ENCODE results near the gene CDA. TPM values are rescaled to one million over a fixed set of nuclear protein-coding genes. Genes with fewer than 3 reads are reported as not detected.

The CDA gene
- total RNA-seq, 1 experiment from 2014 or later = 6.5 TPM

DNA sequence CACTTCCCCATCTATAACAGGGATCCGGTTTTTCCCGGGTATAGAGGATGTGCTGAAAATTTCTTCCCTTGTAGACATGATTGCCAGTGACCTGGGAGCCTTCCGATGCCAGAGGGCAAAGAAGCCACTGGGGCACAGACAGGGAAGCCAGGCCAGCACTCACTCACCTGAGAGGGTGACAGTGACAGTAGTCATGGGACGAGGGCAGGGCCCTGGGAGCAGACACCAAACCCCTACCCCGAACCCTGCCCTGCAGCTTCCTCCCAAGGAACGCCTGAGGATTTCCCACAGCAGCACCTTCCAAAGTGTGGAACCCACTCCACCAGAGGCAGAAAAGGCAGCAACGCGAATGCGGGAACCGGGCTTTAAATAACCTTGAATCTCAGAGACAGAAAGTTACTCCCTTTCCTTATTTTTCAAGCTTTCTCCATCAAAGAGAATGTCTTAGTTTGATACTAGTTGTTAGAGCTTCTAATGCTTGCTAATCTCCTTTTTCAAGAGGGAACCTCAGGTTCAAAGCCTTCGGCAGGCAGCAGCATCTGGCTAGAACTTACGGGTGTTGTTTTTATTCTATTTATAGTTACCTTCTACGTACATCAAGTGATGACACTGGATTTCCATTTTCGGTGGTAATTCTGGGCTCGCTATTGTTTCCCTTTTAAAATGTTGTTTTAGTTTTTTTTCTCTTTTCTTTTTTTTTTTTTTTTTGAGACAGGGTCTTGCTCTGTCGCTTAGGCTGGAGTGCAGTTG is 69.4 kb downstream of the CDA start:
- H3K9ac ChIP-seq (ENCODE audit: extremely low read depth, insufficient read length, low read length) = no peak overlapping the region
- H3K9me3 ChIP-seq (ENCODE audit: control insufficient read depth, low read depth, low read length) = no peaks in the 10 kb centered on the region
- TF ChIP-seq, protein P1, sequence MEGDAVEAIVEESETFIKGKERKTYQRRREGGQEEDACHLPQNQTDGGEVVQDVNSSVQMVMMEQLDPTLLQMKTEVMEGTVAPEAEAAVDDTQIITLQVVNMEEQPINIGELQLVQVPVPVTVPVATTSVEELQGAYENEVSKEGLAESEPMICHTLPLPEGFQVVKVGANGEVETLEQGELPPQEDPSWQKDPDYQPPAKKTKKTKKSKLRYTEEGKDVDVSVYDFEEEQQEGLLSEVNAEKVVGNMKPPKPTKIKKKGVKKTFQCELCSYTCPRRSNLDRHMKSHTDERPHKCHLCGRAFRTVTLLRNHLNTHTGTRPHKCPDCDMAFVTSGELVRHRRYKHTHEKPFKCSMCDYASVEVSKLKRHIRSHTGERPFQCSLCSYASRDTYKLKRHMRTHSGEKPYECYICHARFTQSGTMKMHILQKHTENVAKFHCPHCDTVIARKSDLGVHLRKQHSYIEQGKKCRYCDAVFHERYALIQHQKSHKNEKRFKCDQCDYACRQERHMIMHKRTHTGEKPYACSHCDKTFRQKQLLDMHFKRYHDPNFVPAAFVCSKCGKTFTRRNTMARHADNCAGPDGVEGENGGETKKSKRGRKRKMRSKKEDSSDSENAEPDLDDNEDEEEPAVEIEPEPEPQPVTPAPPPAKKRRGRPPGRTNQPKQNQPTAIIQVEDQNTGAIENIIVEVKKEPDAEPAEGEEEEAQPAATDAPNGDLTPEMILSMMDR (conservative IDR thresholded peaks at IDR 0.05) = no peak
- H3T11ph ChIP-seq (ENCODE audit: low read length) = no peak overlapping the region
- no peak overlapping the region for H2BK20ac ChIP-seq (ENCODE audit: low read depth, low read length, poor library complexity, severe bottlenecking)
- H3K27me3 ChIP-seq (ENCODE audit: insufficient read depth, low read length) = no peaks in the 10 kb centered on the region
- Mint-ChIP-seq H3K9me3 (no peaks in the 10 kb centered on the region), H3K36me3 (ENCODE audit: insufficient read depth in 1 of 3, low read depth in 3 of 3) (peaks cover 30 to 56% (median 56%) of the 10 kb centered on the region in 3 experiments), H3K4me1 (peaks cover 24% of the 10 kb centered on the region in 2 experiments), H3K4me3 (0 out of 5 replicates have a peak overlapping the region, but pooled peaks of 1 of the 2 experiments have one; percentile 8), H3K27ac (no peak overlapping the region), H3K27me3 (ENCODE audit: low read depth) (no peaks in the 10 kb centered on the region)
- H3K23ac ChIP-seq (ENCODE audit: insufficient read length, low read depth, low read length) = no peak overlapping the region
- H3K4me1 ChIP-seq (ENCODE audit: insufficient read depth, low read length) = peaks cover 2% of the 10 kb centered on the region; the same call in 1 of the 2 replicates
- H2BK5ac ChIP-seq (ENCODE audit: insufficient read length, low read length) = no peak overlapping the region
- no peak overlapping the region for H3K27ac ChIP-seq (ENCODE audit: insufficient read length, low read depth, low read length)
- WGBS (ENCODE audit: extremely low coverage, insufficient read length, low lambda C conversion rate) = no CpG with 5 or more reads among the region's 16 CpGs
- peaks cover 19% of the 10 kb centered on the region for H3K79me2 ChIP-seq (ENCODE audit: insufficient read depth, low read length)
- no peak overlapping the region for H2BK15ac ChIP-seq (ENCODE audit: low read depth, low read length)
- H4K91ac ChIP-seq (ENCODE audit: insufficient read length, low read depth, low read length) = no peak overlapping the region
- no peak for DNase-seq
- no peak overlapping the region for H2BK120ac ChIP-seq (ENCODE audit: low read depth, low read length, poor library complexity, severe bottlenecking)
- no peaks in the 10 kb centered on the region for H4K20me1 ChIP-seq (ENCODE audit: control insufficient read depth, insufficient read depth, insufficient read length)
- H3K79me1 ChIP-seq (ENCODE audit: insufficient read depth, low read depth, low read length, poor library complexity, severe bottlenecking) = peaks cover 7% of the 10 kb centered on the region
- H3K14ac ChIP-seq (ENCODE audit: insufficient read depth, low read length) = no peak overlapping the region
- H4K5ac ChIP-seq (ENCODE audit: insufficient read length, low read depth, low read length) = no peak overlapping the region
- no peak overlapping the region for H2AK5ac ChIP-seq (ENCODE audit: insufficient read length, low read length)
- H3K23me2 ChIP-seq (ENCODE audit: insufficient read length, low read depth, low read length, poor library complexity, severe bottlenecking) = peaks cover 5% of the 10 kb centered on the region
- no peak overlapping the region for H3K4me2 ChIP-seq (ENCODE audit: insufficient read depth, insufficient read length, low read length)
- H2AFZ ChIP-seq (ENCODE audit: low read length) = no peak overlapping the region
- no peak overlapping the region for H2BK12ac ChIP-seq (ENCODE audit: insufficient read length, low read depth, low read length)
- H4K8ac ChIP-seq (replicated peaks; ENCODE audit: insufficient read length, low read depth, low read length) = no peak overlapping the region
- no peak overlapping the region for H3K4ac ChIP-seq (ENCODE audit: low read depth, low read length)
- H3K56ac ChIP-seq (ENCODE audit: insufficient read length, low read depth, low read length) = no peak overlapping the region
- no peak overlapping the region for H3K18ac ChIP-seq (ENCODE audit: insufficient read length, low read depth, low read length)

Measured in H9 (cell line).